GM19452 (cell line): ENCODE measurements around the gene AFMID.

Experiments
- ATAC-seq: cut with Tn5 transposase; IDR thresholded peaks from one replicate; pipeline ENCODE4 v1.9.1; 2021; ENCODE audit not compliant: unreplicated experiment

The AFMID gene

DNA sequence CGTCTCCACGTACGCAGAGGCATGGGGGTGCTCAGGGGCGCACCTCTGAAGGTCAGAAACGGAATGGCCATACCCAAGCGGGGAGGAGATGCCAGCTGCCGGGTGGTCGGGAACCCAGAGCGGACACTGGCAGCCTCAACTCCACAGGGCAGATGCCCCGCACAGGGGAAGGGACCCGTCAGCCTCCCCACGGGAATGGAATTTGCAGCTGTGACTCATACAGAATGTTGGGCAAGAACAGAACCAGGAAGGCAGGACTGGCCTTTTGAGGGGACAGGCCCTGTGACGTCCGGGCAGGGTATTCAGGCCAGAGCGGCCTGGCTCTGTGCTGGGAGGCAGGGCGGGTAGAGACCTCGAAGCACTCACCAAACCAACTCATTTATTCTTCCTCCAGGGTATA lies 7.8 kb upstream of the AFMID start:
- no peak for ATAC-seq

DNA sequence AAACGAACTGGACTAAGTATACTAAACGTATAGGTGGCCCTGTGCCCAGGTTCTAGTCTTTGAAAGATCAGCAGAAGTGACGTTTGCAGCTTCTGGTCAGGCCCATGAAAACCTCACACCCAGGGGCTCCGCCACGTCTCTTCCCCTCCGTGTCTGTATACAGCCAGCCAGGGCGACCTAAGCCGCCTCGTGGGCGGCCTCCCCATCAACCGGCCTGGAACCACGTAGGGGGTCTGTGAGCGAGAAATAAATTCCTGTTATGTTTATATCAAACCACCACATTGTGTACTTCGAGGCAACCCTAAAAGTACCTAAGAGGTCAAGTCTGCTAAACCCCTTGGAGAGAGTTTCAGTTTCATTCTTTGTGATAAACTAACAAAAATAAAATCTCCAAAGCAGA lies 7.1 kb upstream of the AFMID start:
- no peak for ATAC-seq

DNA sequence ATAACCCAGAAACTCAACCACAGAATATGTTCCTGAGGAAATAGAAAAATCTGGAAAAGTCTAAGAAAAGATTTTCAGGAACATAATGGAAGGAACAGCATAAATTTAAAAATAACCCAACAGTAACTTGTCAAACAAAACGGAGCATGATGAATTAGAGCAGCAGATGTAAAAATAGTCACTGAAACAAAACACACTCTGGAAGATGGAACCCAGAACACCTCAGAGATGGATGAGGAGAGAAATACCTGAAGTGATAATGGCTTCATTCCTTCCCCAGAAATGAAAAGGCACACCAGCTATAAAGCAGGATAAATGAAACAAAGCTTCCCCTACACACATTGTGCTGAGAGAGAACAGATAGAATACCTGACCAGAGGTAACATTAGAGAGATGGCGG lies 6.7 kb upstream of the AFMID start:
- ATAC-seq: no peak

DNA sequence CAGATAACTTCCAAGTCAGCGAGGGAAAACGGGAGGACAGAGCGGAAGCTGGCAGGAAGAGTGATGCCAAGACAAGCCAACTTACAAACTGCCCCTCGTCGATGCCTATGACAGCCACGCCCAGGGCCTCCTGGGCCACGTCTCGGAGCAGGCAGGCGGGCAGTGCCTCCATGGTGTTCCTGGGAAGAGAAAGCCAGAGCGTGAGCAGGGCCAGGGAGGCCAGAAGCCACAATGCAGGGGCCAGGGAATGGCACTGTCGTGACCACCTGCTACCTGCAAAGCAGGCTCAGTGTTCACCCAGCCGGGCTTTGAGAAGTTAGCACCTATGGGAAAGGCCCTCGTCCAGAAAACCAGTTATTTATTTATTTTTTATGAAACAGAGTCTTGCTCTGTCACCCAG lies 4.7 kb upstream of the AFMID start:
- ATAC-seq: no peak

DNA sequence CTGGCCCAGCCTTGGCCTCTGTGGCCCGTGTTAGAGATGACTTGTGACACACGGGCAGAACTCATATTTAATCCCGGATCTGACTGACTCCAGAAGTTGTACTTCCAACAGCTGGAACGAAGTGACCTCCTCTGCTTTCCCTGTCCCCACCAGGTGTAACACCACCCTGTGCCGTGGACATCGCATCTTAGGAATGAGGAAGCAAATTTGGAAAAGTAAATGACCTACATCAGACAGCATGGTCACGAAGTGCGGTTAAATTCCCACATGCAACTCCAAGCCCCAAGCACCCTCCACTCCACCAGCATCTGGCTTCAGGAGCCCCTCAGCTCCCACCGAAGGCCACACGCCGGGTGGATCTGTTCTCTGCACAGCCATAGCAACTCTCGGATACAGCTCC lies 3.2 kb upstream of the AFMID start:
- no peak for ATAC-seq

DNA sequence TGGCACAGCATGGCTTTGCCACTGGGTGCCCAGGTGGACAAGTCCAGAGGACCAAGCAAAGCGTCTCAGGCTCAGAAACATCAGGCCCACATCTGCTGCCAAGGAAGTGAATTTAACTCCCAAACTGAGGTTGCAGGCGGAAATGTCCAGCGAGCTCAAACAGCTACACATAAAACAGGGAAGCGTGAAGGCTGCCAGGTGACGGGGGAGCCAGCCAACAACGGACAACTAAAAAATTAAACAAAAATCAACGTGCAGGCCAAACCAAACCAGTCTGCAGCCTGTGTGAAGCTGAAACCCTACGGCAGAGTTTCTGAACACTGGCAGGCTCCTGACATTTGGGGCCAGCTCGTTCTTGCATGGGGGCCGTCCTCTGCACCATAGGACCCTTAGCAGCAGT lies 2.8 kb upstream of the AFMID start:
- ATAC-seq: no peak

DNA sequence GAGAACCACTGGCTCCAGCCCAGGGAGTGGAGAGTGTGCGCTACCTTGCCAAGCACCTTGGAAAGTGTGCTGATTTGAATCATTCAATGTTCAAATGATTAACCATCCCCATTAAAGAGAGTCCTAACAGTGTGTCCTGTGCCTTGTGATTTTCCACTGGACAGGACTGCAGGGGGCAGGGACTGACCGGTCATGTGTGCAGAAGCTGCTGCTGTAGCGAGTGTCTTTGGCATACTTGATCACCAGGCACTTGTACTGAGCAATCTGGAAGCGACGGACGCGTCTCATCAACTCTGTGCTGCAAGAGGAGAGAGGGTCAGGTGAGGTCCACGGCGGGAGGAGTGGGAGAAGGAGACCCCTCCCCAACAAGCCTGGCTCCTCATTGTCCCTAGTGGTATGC lies 2.3 kb upstream of the AFMID start:
- ATAC-seq: no peak

DNA sequence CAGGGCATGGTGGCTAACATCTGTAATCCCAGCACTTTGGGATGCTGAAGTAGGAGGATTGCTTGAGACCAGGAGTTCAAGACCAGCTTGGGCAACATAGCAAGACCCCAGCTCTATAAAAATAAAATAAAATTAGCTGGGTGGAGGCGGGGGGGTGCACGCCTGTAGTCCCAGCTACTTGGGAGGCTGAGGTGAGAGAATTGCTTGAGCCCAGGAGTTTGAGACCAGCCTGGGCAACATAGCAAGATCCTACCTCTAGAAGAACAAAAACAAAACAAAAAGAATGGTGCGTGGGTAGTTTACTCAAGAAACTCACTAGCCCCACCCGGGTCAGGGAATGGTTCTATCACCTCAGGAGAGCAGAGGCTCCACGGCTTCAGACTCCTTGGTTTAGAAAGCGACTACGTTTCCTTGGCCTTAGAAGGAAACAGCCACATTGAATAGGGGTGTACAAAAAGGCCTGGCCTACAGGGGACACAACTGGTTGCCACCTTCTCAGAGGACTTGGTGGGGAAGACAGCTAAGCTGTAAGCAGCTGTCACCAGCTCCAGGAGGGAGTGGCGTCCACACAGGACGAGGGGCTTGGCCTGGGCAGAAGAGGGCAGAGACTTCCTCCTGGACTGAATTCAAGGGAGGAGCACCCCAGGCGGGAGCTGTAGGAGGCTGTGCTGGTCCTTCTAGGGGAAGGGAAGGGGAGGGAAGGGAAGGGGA lies 1.0 kb upstream of the AFMID start:
- ATAC-seq: no peak

DNA sequence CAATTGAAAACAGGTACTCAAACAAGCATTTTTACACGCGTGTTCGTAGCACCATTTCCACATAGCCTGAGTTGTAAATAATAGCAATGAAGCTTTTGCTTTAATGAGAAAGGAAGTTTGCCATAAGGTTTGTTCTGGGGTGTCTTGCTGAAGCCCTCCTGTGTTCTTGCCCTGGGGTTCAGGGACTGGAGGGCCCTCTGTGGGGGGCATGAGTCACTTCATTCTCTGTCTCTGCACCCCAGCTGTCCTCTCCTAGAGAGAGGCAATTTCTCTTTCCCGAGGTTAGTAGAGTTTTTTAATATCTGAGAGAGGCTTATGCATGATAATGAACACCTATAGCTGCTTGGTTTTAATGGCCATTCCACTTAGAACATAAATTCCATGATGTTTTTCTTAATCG lies 9.6 kb downstream of the AFMID start:
- no peak for ATAC-seq

DNA sequence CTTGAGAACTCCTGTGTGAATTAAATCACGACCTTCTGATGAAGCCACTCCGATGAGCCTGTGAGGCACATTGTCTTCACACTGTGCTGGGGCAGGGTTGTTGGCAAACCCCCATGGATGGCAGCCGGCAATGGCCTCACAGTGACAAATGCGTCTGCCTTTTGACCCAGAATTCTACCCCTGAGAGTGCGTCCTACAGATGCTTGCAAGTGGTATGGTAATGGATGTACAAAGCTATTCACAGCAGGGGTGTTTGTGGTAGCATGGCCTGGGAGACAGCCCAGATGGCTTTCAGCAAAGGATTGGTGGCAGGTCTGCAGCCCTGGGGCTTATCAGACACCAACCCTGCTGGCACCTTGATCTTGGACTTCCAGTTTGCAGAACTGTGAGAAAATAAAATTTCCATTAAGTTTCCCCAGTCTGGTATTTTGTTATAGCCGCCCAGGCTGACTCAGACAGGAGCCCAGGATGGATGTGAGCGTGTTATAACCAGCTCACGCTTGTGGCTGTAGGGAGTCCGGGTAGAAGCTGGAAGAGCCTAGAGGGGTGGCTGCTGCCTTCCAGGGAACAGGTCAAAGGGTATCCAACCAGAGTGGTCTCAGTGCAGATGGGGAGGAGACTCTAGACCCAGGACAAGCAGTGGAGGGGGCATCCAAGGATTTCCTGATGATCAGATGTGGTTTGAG lies 10.1 kb downstream of the AFMID start:
- ATAC-seq: no peak

DNA sequence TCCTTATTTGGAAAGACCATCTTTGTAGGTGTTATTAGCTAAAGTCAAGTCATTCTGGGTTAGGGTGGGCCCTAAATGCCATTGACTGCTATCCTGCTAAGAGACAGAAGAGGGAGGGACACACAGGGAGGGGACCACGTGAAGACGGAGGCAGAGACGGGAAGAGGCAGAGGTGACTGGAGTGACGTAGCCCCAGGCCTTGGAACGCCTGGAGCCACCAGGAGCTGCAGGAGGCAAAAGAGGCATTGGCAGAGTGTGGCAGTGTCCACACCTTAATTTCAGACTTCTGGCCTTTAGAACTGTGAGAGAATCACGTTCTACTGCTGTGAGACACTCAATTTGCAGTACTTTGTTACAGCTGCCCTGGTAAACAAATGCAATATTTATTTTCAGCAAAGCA lies 13.3 kb downstream of the AFMID start:
- no peak for ATAC-seq

DNA sequence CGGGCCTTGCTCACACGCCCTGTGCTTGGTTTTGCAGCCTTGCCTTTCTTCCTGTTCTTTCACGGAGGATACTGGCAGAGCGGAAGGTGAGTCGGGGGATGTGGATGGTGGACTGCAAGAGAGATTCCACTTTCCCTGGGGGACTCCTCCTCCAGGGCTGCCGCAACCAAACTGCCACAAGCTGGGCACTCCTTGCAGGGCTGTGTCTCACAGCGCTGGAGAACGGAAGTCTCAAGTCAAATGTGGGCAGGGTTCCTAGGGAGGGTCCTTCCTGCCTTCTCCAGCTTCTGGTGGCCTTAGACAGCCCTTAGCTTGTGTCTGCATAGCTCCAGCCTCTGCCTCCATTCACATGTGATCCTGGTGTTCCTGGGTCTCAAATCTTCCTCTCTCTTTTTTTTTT lies 15.5 kb downstream of the AFMID start:
- ATAC-seq: no peak

DNA sequence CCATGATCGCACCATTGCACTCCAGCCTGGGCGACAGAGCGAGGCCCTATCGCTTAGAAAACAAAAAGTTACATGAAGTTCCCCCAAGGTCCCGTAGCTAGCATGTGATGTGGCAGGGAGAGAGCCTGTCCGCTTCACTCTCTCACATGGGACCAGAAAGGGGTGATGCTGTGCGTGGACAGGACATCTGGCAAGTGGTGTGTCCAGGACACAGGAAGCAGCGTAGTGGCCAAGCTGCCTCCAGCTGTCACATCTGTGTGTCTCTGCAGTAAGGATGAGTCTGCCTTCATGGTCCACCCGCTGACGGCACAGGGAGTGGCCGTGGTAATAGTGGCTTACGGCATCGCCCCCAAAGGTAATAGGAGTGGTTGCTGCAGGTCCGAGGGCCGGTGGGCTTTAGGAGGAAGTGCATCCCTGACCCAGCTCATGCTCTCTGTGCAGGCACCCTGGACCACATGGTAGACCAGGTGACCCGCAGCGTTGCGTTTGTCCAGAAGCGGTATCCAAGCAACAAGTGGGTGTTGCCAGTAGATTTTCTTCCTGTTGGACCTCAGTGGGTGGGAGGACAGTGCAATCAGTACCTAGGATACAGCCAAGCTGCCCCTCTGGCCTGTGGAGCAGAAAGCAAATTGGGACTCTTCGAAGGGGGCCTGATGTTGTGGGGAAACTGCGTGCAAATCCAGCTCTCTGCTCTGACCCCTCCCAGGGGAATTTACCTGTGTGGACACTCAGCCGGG lies 17.4 kb downstream of the AFMID start:
- ATAC-seq: no peak

DNA sequence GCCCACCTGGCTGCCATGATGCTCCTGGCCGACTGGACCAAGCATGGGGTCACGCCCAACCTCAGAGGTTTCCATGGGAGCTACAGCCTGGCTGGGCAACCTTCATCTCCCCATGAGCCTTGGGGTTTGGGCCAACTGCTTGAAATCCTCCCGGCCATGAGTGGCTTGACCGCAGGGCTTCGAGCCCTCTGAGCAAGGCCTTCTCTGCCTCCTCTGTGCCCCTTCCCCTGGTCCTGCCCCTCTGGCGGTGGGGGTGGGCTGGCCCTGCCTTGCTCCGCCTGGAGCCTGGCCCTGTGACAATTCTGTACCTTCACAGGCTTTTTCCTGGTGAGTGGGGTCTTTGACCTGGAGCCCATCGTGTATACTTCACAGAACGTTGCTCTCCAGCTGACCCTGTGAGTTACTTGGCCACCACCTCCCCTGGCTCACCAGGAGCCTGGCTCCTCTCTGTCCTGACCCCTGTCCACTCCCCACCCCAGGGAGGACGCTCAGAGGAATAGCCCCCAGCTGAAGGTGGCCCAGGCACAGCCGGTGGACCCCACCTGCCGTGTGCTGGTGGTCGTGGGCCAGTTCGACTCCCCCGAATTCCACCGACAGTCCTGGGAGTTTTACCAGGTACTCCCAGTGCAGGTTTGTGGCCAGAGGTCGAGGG lies 18.1 kb downstream of the AFMID start:
- ATAC-seq: no peak

DNA sequence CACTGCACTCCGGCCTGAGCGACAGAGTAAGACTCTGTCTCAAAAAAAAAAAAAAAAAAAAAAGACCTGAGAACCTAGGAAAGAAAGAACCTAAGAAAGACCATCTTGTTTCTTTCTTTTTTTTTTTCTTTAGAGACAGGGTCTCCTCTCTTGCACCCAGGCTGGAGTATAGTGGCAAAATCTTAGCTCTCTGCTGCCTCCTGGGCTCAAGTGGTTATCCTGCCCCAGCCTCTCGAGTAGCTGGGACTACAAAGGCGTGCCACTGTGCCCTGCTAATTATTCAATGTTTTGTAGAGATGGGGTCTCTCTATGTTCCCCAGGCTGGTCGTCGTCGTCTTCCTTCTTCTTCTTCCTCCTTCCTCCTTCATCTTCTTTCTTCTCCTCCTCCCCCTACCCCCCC lies 19.1 kb downstream of the AFMID start:
- ATAC-seq: no peak

DNA sequence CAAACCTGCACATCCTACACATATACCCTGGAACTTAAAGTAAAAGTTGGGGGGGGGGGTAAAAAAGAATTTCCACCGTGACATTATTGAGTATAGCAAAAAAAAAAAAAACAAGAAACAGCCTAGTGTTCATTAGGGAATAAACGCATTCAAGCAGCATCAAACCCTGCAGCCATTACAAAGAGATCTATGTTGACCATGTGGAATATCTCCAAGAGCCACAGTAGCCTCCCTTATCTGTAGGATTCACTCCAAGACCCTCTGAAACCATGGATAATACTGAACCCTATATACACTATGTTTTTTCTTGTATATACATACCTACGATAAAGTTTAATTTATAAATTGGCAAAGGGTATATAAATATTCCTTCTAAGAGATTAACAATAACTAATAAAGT lies 21.3 kb downstream of the AFMID start:
- no peak for ATAC-seq

DNA sequence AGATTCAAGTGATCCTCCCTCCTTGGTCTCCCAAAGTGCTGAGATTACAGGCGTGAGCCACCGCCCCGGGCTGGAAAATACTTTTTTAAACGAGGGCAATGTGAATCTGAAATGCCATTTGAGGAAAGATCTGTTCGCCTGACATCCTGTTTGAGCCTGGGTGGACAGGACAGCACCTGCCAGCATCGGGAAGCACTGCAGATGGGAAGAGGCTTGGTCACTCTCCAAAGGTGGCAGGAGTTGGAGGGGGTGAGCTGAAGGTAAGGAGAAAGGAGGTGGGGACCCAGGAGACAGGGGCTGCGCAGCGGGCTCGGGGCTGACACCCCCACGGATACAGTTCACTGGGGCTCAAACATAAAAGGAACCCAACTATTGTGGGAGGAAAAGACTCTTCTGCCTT lies 22.9 kb downstream of the AFMID start:
- no peak for ATAC-seq

DNA sequence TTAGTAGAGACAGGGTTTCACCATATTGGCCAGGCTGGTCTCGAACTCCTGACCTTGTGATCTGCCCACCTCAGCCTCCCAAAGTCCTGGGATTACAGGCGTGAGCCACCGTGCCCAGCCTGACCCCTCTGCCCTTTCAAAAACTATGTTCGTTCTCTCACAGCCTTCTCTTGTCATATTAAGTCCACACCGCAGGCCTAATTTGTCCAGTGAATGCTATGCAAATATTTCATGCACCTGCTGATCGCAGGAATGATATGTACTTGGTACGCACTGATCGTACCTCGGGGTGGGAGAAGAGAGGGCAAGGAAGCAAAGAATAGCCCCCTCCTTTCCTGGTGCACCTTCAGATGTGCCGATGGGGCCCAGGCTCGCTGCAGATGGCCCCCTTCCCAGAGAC lies 23.9 kb downstream of the AFMID start:
- ATAC-seq: no peak

DNA sequence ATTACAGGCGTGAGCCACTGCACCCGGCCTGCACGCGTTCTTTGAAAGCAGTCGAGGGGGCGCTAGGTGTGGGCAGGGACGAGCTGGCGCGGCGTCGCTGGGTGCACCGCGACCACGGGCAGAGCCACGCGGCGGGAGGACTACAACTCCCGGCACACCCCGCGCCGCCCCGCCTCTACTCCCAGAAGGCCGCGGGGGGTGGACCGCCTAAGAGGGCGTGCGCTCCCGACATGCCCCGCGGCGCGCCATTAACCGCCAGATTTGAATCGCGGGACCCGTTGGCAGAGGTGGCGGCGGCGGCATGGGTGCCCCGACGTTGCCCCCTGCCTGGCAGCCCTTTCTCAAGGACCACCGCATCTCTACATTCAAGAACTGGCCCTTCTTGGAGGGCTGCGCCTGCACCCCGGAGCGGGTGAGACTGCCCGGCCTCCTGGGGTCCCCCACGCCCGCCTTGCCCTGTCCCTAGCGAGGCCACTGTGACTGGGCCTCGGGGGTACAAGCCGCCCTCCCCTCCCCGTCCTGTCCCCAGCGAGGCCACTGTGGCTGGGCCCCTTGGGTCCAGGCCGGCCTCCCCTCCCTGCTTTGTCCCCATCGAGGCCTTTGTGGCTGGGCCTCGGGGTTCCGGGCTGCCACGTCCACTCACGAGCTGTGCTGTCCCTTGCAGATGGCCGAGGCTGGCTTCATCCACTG lies 27.0 kb downstream of the AFMID start, which contains the start of gene BIRC5:
Gene BIRC5 (plus strand): TSS at position 238 of the 690 bp plus-strand sequence. CDS start 64 bp downstream, at position 302.
- ATAC-seq: no peak

DNA sequence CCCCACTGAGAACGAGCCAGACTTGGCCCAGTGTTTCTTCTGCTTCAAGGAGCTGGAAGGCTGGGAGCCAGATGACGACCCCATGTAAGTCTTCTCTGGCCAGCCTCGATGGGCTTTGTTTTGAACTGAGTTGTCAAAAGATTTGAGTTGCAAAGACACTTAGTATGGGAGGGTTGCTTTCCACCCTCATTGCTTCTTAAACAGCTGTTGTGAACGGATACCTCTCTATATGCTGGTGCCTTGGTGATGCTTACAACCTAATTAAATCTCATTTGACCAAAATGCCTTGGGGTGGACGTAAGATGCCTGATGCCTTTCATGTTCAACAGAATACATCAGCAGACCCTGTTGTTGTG lies 27.5 kb downstream of the AFMID start:
- ATAC-seq: no peak
